ENCODE results near the gene NRXN2. TPM values are rescaled to one million over a fixed set of nuclear protein-coding genes. Genes with fewer than 3 reads are reported as not detected.

NRXN2 gene
- total RNA-seq, 3 donors from 2014 or later = 3.9 to 42.0 (median 6.9) TPM

DNA sequence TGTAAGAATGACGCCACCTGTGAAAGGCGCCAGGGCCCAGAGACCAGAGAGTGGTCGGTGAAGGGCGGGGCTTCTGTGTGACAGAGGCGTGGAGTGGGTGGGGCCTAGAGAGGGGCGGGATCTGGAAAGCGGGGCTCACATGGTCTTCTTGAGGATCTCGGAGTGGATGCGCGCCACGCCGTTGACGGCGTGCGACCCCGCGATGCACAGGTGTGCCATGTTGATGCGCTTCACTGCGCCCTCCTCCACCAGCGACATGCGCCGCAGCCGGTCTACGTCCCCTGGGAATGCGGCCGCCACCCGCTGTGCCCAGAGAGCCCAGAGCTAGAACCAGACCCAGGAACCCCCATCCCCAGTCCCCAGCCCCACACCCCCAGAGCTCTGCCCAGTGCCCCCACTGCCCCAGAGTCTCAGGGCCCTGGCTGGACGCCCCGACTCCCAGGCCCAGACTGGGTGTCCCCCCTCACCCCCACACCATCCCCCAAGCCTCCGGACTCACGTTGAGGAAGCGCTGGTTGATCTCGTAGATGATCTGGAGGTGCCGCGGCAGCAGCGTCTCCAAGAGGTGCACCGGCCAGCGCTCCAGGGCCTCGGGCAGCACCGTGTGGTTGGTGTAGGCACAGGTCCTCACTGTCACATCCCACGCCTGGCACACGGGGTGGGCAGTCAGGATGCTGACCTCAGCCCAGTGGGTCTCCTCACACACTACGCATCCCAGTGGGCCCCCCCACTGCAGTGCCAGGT, 30.6 kb upstream of the NRXN2 start:
- intact Hi-C loops (cut with DNase I, micrococcal nuclease) = no loop called here
- no peaks in the 10 kb centered on the region for H3K4me1 ChIP-seq (ENCODE audit: low read depth)
- DNase-seq = no peak
- no peak overlapping the region for H3K4me3 ChIP-seq
- H3K9me3 ChIP-seq = no peaks in the 10 kb centered on the region
- ATAC-seq = no peak
- TF ChIP-seq, protein P1, sequence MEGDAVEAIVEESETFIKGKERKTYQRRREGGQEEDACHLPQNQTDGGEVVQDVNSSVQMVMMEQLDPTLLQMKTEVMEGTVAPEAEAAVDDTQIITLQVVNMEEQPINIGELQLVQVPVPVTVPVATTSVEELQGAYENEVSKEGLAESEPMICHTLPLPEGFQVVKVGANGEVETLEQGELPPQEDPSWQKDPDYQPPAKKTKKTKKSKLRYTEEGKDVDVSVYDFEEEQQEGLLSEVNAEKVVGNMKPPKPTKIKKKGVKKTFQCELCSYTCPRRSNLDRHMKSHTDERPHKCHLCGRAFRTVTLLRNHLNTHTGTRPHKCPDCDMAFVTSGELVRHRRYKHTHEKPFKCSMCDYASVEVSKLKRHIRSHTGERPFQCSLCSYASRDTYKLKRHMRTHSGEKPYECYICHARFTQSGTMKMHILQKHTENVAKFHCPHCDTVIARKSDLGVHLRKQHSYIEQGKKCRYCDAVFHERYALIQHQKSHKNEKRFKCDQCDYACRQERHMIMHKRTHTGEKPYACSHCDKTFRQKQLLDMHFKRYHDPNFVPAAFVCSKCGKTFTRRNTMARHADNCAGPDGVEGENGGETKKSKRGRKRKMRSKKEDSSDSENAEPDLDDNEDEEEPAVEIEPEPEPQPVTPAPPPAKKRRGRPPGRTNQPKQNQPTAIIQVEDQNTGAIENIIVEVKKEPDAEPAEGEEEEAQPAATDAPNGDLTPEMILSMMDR (IDR thresholded peaks at IDR 0.05) = no peak
- no peaks in the 10 kb centered on the region for H3K36me3 ChIP-seq (ENCODE audit: low read depth)

DNA sequence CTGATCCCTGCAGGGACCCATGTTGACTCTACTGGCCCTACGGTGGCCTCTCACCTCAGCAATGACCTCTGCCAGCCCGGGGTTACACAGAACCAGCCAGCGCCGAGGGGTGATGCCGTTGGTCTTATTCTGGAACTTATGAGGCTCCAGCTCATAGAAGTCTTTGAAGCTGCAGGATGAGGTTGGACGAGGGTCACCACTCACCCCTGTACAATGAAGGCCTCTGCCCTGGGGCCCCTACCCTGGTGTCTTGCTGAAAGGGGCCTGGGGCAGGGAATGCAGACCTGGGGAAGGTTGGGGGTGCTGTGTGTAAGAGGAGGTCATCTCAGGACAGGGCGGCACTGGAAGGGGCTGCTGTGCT, 30.0 kb upstream of the NRXN2 start:
- TF ChIP-seq, protein P1 (IDR thresholded peaks at IDR 0.05) = no peak
- Histone ChIP-seq H3K4me1 (ENCODE audit: low read depth) (no peaks in the 10 kb centered on the region), H3K4me3 (no peak overlapping the region), H3K9me3 (no peaks in the 10 kb centered on the region), H3K36me3 (ENCODE audit: low read depth) (no peaks in the 10 kb centered on the region)
- no peak for DNase-seq
- ATAC-seq = no peak
- intact Hi-C loops (cut with DNase I, micrococcal nuclease) = no loop called here

DNA sequence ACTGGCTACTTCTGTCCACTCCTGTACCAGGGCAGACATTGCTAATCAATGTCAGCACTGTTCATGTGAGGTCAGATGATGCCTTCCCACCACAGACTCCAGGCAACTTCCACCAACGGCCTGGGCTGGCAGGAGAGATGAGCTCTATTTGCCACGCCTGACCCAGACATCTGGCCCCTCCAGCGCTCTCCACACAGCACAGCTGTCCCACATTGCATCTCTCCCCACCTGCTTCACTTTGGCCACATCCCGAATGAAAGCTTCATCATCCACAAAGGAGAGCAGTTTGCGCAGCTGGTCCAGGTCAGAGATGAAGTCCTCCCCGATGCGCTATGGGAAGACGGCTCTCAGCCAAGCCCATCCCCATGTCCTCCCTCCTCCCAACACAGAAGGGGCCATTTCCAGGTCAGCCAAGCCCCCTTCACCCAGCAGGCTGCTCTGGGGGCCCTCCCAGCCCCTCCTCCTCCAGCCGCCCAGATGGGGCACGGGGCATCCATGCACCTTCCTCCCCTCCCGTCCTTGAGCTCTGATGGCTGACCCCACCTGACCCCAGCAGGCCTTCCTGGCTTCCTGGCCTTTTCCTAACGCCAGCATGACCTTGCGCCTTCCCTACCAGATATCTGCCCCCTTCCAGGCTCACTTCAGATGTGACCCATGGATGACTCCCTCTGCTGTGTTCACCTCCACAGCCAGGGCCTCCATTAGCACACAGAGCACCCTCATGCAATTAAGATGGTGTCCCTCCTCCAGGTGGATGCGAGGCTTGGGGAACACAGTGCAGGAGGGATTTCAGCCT, 29.4 kb upstream of the NRXN2 start:
- DNase-seq = no peak
- intact Hi-C loops (cut with DNase I, micrococcal nuclease) = no loop called here
- no peak for ATAC-seq
- H3K4me3 ChIP-seq = no peak overlapping the region
- H3K9me3 ChIP-seq = no peaks in the 10 kb centered on the region
- H3K4me1 ChIP-seq (ENCODE audit: low read depth) = no peaks in the 10 kb centered on the region
- H3K36me3 ChIP-seq (ENCODE audit: low read depth) = no peaks in the 10 kb centered on the region
- TF ChIP-seq, protein P1 (IDR thresholded peaks at IDR 0.05) = no peak

DNA sequence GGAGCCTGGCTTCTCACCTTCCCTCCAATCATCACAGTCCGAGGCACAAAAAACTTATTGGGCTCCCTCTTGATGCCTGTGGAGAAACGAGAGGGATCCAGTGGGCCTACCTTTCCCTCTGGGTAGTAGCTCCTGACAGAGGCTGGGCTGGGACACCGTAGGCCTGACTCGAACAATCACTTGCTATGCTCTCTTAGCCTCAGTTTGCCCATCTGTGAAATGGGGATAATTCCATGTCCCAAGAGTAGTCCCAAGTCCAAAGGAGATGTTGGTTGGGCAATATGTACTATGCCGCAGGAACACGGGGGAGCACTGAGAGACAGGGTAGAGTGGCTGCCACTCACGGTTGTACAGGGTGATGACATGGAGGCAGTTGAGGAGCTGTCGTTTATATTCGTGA, 28.6 kb upstream of the NRXN2 start:
- ATAC-seq (no peak), DNase-seq (no peak)
- Histone ChIP-seq H3K4me3 (no peak overlapping the region), H3K9me3 (no peaks in the 10 kb centered on the region), H3K4me1 (ENCODE audit: low read depth) (no peaks in the 10 kb centered on the region), H3K36me3 (ENCODE audit: low read depth) (no peaks in the 10 kb centered on the region)
- TF ChIP-seq, protein P1 (IDR thresholded peaks at IDR 0.05) = no peak
- intact Hi-C loops (cut with DNase I, micrococcal nuclease) = no loop called here

DNA sequence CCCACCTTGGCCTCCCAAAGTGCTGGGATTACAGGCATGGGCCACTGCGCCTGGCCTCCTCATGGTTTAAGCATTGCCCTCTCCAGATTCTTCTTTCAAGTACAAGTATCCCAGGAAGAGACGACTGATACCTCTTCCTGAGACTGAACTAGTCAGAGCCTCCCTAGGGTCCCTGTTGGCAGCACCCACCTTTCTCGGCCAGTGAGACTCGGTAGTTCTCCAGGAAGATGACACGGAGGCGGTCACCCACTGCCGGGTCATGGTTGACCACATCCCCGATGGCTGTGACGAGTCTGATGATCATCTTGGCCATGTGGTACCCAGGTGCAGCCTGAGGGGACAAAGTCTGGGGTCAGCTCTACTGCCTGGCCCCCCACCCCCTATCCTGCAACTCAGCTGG, 28.1 kb upstream of the NRXN2 start:
- TF ChIP-seq, protein P1 (IDR thresholded peaks at IDR 0.05) = no peak

More for the DNA sequence above, 28.1 kb upstream of the NRXN2 start:
- H3K9me3 ChIP-seq = no peaks in the 10 kb centered on the region
- intact Hi-C loops (cut with DNase I, micrococcal nuclease) = no loop called here
- DNase-seq (no peak), ATAC-seq (no peak)
- no peak overlapping the region for H3K4me3 ChIP-seq
- no peaks in the 10 kb centered on the region for H3K4me1 ChIP-seq (ENCODE audit: low read depth)
- no peaks in the 10 kb centered on the region for H3K36me3 ChIP-seq (ENCODE audit: low read depth)
